ENCODE data around the gene SRGAP1.
"Not testable (repeated sequence)": the region's sequence is repeated elsewhere in the genome, so short reads cannot be mapped to it uniquely, and the experiment has no call there.

The SRGAP1 gene

DNA sequence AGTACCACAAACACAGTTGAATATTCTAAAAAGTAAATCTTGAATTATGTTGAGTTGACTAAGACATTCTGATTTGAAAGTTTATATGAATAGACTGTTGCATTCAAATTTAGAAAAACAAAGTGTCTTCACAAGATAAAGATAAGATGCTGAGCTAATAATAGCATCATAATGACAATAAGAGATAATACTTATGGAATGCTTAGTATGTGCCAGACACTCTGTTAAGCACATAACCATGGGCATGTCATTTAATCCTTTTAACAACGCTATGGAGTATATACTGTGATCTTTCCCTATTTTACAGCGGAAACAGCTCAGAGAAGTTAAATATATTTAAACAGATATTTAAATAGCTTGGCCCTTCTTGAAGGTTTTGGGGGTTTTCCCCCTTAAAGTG is 163.4 kb downstream of the SRGAP1 start:
- no peak for DNase-seq (ENCODE audit: low read depth)

DNA sequence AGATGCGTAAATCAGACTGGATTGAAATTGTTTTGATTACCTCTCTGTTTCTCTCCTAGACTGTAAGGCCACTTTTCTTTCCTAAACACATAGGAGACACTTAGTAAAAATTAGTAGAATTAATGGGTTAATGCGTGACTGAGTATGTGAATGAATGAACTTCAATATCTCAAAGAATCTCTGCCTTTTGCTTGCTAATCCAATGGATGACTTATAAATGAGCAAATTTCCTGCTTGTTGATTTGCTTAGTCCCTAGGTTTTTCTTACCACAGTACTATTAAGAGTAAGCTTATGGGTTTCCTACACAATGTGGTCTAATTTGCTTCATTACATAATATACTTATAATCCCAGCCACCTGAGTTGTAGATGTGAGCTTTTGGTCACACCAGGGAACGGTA is 164.1 kb downstream of the SRGAP1 start:
- DNase-seq (ENCODE audit: low read depth) = no peak

DNA sequence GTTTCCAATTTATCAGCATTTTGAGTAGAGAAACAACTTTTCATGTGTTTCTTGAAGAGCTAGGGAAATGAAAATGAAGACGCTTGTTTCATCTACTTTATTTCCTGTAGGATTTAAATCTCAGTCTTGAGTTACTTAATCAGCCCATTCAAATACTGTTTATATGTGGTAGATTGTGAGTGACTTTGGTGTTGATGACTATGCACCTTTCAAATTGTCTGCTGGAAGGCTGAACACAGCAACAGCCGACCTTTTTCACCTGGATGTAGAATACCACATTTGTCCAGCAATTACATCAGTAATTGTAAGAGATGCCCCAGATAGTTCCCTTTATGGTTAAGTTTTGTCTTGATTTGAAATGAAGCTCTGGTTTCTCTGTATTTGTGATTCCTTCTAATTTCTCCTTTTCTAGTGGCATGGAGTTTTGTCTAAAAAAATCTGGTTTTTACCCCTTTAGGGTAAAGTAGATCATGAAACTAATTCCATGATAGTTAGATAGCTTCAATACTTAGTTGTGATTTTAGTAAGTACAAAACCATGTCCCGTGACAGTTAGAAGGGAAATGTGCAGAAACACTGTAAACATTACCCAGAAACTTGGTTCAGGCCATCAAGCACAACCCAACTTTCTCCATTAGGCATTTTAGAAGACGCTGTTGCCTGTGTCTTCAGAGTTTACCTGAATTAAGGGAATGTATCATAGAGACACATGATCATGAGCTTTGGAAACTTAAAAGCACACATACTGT is 165.0 kb downstream of the SRGAP1 start:
- DNase-seq (ENCODE audit: low read depth) = no peak

DNA sequence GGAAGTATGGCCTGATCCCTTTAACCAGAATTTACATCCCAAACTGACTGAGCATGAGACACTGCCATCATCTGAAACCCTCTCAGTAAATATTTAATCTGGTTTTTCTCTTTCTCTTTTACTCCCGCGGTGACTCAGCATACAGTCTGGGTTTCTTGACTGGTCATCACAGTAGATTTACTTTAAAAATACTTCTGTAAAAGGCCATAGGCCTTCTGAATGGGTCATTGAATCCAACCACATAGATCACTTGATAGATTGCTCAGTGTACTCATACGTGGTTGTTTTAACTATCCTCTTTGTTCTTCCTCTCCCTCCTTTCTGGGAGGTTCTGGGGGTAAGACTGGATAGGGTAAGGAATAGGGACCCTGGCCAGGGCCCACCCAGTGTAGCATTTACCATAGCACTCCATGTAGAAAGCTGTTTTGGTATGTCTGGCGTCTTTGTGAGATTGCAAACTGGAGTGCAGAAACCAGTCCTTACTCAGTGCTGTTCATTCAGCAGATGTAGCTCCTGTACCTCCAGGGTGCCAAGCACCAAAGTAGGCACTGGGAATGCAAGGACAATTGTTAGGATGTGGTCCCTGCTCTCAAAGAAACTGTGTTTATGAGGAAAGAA is 165.7 kb downstream of the SRGAP1 start:
- DNase-seq (ENCODE audit: low read depth) = no peak

DNA sequence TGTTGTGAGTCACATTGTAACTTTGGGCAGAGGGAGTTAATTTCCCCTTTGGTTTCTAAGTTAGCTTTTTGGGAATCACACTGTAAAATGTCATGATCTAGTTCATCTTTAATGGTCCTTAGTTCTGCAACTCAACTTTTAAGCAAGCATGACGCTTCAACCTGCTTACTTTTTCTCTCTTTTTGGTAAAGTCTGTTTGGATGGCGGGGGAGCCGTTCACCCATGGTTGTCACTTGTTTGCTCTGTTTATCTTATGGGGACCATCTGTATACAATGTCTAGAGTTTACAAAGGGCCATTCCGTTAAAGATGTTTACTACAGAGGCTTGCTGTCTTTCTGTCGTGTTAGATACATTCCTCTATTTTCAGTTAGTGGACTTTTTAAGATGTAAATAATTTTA is 172.0 kb downstream of the SRGAP1 start:
- DNase-seq (ENCODE audit: low read depth) = no peak

DNA sequence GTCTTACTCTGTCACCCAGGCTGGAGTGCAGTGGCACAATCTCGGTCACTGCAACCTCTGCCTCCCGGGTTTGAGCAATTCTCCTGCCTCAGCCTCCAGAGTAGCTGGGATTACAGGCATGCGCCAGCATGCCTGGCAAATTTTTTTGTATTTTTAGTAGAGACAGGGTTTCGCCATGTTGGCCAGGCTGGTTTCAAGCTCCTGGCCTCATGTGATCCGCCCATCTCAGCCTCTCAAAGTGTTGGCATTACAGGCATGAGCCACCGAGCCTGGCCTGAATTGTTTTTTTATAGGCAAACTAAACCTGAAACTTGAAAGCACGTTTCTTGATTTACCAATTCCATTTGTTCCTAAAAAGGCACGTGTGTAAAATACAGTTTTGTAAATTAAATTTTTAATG is 173.6 kb downstream of the SRGAP1 start:
- not testable (repeated sequence) for DNase-seq (ENCODE audit: low read depth)

DNA sequence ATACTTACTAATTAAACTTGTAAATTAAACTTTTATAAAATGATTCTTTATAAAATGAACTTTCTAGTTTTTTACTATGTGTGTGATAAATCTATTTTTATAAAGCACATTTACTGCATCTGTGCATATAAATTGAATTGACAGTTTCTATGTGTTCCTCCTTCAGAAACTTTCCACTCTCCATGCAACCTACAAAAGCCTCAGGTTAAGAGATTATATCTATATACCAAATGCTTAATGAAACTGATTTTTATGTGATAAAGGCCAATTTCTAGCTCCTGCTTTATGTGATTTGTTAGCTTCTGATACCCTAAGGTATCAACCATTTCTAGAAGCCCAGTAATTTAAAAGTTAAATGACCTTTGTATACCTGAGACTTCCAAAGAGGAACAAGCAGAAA is 174.0 kb downstream of the SRGAP1 start:
- DNase-seq (ENCODE audit: low read depth) = no peak

DNA sequence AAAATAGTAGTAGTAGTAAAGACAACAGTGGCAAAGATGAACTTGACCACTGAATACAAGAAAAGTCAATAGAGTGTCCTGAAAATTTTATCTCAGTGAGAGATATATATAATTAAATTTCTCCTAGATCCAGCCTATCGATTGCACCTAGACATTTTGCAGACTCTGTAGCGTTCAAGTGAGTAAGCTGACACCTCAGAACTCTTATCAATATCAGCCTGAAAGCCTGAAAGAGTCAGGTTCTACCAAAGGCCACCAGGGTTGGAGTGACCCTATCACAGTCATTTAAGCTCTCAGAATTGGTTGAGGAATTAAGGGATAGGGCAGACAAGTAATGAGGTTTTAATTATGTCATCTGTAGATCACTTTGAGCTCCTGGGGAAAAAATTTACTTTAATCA is 174.6 kb downstream of the SRGAP1 start:
- no peak for DNase-seq (ENCODE audit: low read depth)

DNA sequence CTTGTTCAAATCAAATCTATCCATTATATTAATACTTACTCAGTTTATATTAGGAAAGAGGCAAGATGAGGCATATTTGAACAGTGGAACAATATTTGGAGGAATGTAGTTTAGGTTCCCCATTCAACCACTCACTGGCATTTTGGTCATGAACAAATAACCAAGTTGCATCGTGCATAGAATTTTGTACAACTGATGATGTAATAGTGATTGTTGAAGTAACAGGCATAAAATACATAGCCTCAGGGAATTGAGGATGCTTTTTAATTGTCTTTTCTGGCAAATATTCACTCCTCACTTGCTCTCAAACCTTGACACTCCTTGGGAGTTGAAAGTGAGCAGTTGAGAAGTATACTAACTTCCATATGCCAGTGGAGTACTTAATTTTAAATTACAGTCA is 175.2 kb downstream of the SRGAP1 start:
- no peak for DNase-seq (ENCODE audit: low read depth)

DNA sequence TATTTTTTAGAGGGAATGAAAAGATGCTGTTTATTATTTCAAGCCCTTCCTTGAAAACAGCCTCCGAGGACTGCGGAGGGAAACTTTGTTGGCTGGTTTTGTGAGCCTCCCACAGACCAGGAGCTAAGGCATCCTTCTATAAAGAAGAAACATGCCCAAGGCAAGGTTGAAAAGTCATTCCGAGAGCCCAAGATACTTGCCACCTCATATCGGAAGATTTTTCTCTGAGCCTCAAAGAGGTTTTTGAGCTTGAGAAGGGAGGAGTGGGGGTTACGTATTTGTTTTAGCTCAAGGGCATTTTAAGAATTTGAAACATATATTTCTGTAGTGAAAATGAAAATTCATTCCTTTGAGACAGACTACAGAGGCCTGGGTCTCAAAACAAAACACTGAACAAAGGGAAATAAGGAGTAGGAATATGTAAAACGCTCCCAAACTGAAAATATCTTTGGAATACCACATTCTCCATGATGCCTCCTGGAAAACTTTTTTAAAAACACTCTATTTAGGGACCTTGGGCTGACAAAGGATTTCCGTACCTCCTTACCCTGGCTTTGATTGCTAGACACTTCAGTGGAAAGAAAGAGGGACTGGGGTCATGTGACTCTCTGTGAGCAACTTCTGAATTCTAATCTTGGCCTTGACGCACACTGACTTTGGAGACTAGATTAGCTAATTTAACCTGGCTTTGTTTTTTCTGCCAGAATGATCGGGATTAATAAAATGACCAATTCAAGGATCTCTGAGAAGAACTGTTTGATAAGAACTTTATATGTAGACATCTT is 180.9 kb downstream of the SRGAP1 start:
- DNase-seq (ENCODE audit: low read depth) = no peak

DNA sequence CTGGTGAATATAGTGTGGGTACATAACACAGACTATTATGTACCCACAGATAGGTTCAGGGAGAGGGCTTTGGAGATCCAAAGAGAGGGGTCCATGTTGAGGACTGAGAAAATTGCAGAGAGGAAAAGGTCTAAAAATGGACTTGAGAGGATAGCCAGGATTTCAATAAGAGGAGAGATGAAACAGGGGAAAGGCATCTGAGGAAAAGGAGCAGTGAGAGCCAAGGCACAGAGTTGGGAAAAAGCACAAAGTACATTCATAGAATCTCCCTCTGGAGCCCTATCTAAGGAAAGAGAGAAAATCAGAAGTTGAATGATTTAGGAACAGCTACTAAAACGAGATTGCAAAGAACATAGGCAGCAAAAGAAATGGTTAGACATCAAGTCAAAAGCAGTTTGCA is 182.8 kb downstream of the SRGAP1 start:
- no peak for DNase-seq (ENCODE audit: low read depth)

DNA sequence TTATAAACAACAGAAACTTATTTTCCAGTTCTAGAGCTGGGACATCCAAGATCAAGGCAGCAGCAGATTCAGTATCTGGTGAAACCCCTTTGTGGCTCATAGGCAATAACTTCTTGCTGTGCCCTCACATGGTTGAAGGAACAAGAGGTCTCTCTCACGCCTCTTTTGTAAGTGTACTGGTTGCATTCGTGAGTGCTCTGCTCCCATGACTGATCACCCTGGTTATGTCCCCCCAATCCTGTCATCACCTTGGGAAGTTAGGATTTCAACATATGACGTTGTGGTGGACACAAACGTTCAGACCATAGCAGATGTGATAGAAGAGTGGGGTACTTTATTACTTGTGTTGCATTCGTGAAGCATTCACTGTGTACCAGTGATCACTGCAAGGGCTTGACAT is 184.0 kb downstream of the SRGAP1 start:
- DNase-seq (ENCODE audit: low read depth) = no peak

DNA sequence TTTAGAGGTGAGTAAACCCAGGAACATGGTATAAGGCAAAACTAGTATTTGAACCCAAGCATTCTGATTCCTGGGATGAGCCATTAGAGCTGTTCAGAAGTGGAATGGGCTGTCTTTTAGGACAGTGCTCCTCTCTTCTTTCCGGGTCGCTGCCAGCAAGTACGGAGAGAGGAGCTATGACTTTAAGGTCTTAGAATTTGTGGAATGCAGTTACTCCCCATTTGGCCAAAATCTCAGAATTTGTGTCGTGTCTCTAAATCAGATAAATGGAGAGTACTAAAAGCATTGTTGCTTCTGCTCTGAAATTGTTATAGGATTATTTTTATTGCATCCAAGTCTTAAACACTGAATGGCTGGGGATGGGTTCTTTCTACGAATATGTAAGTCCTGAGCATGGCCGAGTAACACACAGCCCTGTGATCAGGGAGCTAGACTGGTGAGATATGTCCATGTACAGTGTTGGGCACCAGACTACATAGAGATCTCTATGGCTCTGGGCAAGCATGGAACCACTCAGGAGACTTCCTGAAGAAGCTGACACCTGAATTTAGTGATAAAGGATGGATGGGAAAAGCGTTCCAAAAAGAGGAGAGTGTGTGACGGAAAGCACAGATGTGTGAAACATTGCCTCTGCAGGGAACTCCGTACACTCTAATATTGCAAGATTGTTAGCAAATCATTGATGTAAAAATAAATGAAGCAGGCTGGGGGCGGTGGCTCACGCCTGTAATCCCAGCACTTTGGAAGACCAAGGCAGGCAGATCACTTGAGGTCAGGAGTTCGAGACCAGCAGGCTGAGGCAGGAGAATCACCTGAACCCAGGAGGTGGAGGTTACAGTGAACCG is 184.7 kb downstream of the SRGAP1 start:
- DNase-seq (ENCODE audit: low read depth) = no peak

DNA sequence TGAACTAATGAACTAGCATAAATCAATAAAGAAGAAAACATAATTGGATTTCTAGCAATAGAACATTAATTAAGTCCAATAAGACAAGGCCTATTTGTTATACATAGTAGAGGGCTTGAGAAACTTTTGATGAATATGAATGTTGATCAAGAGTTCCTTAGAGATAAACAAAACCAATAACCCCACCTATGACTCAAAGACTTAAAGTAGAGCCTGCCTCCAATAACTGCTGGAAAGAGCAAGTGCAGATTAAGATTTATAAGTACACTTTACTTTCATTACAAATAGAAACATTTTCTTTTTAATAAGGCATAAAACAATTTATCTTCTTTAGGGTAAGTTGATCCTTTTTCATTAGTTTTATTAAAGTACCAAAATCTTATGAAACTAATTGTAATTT is 185.7 kb downstream of the SRGAP1 start:
- no peak for DNase-seq (ENCODE audit: low read depth)

DNA sequence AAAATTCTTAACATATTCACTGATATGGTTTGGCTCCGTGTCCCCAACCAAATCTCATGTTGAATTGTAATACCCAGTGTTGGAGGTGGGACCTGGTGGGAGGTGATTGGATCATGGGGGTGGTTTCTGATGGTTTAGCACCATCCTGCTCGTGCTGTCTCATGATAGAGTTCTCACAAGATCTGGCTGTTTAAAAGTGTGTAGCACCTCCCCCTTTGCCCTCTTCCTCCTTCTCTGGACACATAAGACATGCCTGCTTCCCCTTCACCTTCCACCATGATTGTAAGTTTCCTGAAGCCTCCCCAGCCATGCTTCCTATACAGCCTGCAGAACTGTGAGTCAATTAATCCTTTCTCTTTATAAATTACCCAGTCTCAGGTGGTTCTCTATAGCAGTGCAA is 189.6 kb downstream of the SRGAP1 start:
- not testable (repeated sequence) for DNase-seq (ENCODE audit: low read depth)

DNA sequence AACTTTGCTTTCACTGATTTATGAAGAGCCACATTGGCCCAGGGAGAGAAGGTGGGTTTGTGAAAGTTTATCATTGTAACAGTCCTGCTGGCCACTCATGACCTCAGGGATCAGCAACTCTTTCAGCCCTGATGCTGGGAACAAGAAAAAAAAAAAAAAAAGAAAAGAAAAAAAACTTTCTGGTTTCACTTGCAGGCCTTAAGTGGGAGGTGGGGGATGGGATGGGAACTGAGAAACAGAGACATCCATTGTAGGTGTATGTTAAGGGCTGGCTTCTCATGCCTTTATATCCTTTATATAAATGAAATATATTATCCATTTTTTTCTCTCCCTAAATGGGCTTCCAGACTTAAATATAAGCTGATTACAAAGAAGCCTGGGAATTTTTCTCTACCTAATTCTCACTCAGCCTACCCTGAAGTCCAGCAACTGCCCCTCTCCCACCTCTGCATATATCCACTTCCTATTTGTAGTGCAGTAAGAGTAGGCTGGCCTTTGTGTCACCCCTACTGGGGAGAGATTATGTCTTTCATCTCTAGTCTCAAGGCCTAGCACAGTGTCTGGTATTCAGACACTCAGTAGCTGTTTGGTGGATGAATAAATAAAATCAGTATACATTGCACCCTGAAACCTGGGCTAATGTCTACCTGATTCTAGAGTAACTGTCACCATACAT is 190.5 kb downstream of the SRGAP1 start:
- DNase-seq (ENCODE audit: low read depth) = no peak

DNA sequence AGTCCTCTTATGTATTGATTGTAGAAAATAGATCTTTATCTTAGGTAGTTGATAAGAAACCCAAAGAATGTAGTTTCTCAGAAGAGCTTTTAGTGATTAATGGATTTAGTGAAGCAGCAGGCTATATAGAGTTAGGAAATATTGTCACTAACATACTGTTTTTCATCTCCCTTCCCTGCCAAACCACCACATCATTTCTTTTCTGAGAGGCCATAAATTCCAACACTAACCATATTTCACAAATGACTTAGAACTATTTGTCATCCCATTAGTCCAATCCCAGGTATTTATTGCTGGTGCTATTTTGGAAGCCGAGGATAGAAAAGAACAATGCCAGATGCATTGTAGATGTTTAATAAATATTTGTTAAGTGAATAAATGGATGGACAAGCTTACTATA is 191.9 kb downstream of the SRGAP1 start:
- DNase-seq (ENCODE audit: low read depth) = no peak

DNA sequence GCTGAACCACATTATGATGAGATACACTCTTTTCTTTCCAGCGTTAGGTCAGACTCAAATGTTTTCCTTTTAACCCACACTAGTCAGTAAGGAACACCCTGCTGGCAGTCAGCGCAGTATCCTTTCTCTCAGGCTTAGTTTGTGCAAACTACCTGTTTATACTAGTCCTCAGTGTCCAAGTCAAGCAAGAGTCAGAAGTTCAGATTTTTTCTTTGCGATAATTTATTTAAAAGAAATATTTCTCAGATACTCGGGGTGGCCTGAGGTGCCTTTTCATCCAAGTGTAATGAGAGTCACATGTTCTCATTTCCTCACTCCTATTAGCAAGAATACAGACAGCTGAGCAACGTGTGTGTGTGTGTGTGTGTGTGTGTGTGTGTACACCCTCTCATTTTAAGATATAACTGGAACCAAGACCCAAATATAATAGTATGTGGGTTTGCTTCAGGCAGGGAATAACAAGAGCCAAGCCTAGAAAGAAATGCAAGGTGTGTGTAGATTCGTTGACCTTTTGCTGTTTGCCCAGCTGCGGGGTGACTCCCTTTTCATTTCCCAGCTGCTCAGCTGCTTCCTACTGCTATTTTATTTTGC is 194.9 kb downstream of the SRGAP1 start:
- no peak for DNase-seq (ENCODE audit: low read depth)

DNA sequence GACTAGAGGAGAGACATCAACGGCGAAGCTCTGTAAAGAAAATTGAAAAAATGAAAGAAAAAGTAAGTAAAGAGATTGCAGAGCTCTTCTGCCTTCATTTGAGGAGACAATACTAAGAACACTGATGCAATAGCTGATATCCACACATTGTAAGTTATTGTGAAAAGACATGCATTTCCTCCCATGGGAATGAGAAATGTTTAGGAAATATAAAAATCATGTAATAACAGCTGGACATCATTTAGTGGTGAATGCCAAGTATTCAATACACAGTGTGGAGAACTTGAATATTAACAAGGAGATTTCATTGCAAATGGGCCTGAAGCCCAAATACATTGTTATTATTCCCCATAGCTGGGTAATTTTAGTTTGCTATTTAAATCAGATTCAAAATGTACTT is 198.4 kb downstream of the SRGAP1 start:
- DNase-seq (ENCODE audit: low read depth) = no peak

DNA sequence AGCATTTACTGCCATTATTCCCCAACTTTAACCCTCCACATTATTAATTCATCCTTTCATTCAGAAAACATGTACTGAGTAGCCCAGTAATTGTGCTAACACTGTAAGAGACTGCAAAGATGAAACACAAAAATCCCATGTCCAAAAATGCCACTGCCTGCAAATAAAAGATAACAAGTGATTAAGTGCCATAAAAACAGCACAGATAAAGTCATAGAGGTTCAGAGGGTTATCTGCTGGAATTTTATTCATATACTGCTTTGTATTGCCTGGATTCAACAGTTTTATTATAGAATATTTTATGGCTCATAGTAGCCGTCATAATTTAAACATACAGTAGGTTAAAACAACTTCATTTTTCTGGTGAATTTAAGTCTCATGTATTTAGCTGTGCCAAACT is 199.7 kb downstream of the SRGAP1 start:
- DNase-seq (ENCODE audit: low read depth) = no peak

DNA sequence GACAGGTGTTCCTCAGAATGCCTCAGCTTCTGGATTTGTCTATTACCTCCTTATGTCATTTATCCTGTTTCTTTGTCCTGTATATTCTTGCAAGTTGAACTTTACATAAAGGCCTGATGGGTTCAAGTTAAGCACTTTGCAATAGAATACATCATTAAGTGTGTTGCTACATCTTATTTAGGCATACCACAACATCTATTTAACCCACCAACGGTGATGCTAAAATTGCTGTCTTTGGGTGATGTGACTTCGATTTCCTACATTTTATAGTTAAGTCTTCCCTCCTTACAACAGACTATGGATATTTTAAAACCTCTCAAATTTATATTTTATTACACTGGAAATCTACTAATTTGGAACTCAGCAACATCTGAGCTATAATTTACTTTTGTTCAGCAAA is 206.6 kb downstream of the SRGAP1 start:
- no peak for DNase-seq (ENCODE audit: low read depth)

All from CMK (cell line).